Liver (tissue), 9 donors: ENCODE results near the gene RIGI. TPM values are rescaled to one million over a fixed set of nuclear protein-coding genes. Genes with fewer than 3 reads are reported as not detected.

Experiments used
- DNase-seq: peaks from one replicate; pipeline ENCODE4 v3.0.0-alpha.2; 2017; ENCODE audit warnings: low spot score
- H3K27ac ChIP-seq, 2 donors: one replicate each; pipeline ENCODE4 v1.7.0; 2013; ENCODE audit warnings: inconsistent platforms in 2 of 2, low read length in 2 of 2, control low read depth in 1 of 2, low read depth in 1 of 2, mild to moderate bottlenecking in 1 of 2
- H3K27me3 ChIP-seq, 4 donors: one replicate each; pipeline versions ENCODE4 v1.6.1 to v1.7.0; 2013; ENCODE audit warnings: low read length in 3 of 4, inconsistent platforms in 1 of 4, mild to moderate bottlenecking in 1 of 4, moderate library complexity in 1 of 4; ENCODE audit not compliant: control insufficient read depth in 4 of 4, insufficient read depth in 4 of 4
- H3K36me3 ChIP-seq, 4 donors: one replicate each; pipeline versions ENCODE4 v1.6.1 to v1.7.0; 2013; ENCODE audit warnings: low read length in 3 of 4, mild to moderate bottlenecking in 3 of 4, low read depth in 1 of 4, moderate library complexity in 1 of 4; ENCODE audit not compliant: control insufficient read depth in 4 of 4, insufficient read depth in 3 of 4
- H3K4me1 ChIP-seq, 4 donors: one replicate each; pipeline versions ENCODE4 v1.6.1 to v1.7.0; 2013; ENCODE audit warnings: low read length in 3 of 4, mild to moderate bottlenecking in 3 of 4, moderate library complexity in 1 of 4; ENCODE audit not compliant: control insufficient read depth in 4 of 4, insufficient read depth in 4 of 4
- H3K4me3 ChIP-seq, 3 donors: one replicate each; pipeline versions ENCODE4 v1.6.1 to v1.7.0; 2013; ENCODE audit warnings: low read length in 3 of 3, control low read depth in 1 of 3, low read depth in 1 of 3, mild to moderate bottlenecking in 1 of 3
- H3K9ac ChIP-seq, 2 donors: one replicate each; pipeline ENCODE4 v1.7.0; 2013; ENCODE audit warnings: low read length in 2 of 2, mild to moderate bottlenecking in 2 of 2, moderate library complexity in 2 of 2, control low read depth in 1 of 2, low read depth in 1 of 2
- H3K9me3 ChIP-seq, 4 donors: one replicate each; pipeline versions ENCODE4 v1.6.1 to v1.7.0; 2013; ENCODE audit warnings: low read length in 3 of 4; ENCODE audit not compliant: control insufficient read depth in 4 of 4
- EGR1 ChIP-seq, 2 donors: IDR thresholded peaks; 2 replicates each; pipeline ENCODE4 v1.6.1; 2016 to 2018; ENCODE audit warnings: antibody characterized with exemption in 2 of 2, low read depth in 2 of 2
- HNF4A ChIP-seq, 2 donors: conservative IDR thresholded peaks; 2 replicates each; pipeline ENCODE4 v1.6.1; 2016; ENCODE audit warnings: antibody characterized with exemption in 2 of 2, mild to moderate bottlenecking in 2 of 2
- HNF4G ChIP-seq: IDR thresholded peaks from 2 replicates; pipeline ENCODE4 v1.6.1; 2016; ENCODE audit warnings: antibody characterized with exemption
- MAX ChIP-seq: IDR thresholded peaks from 2 replicates; pipeline ENCODE4 v1.6.1; 2016; ENCODE audit warnings: antibody characterized with exemption
- RAD21 ChIP-seq, 2 donors: IDR thresholded peaks; 2 replicates each; pipeline ENCODE4 v1.6.1; 2016; ENCODE audit warnings: antibody characterized with exemption in 2 of 2, mild to moderate bottlenecking in 2 of 2
- TAF1 ChIP-seq: conservative IDR thresholded peaks from 2 replicates; pipeline ENCODE4 v1.6.1; 2016; ENCODE audit warnings: antibody characterized with exemption, mild to moderate bottlenecking
- YY1 ChIP-seq: IDR thresholded peaks from 2 replicates; pipeline ENCODE4 v1.6.1; 2016; ENCODE audit warnings: antibody characterized with exemption, mild to moderate bottlenecking
- ZBTB33 ChIP-seq: IDR thresholded peaks from 2 replicates; pipeline ENCODE4 v1.6.1; 2016; ENCODE audit warnings: antibody characterized with exemption
- WGBS: extraction: QIAGEN DNeasy Blood & Tissue Kit; methylation state at CpG from one replicate; pipeline ENCODE4 v1.1.7; 2013; 5-methylcytosine and 5-hydroxymethylcytosine counted together
- polyA plus RNA-seq, 2 donors: library from polyadenylated mRNA; stranded (reverse) in 1 of 2; unstranded in 1 of 2; fragments of 200-250 nt in 1 of 2; fragments of >200 nt in 1 of 2; fragmentation: Nextera tagmentation in 1 of 2; extraction: Ambion mirVana in 1 of 2; gene quantifications; one replicate each; pipeline versions ENCODE4 v1.2.1 to v1.2.3, GENCODE V29; 2013 to 2015
- total RNA-seq, 2 donors: library from RNA; depleted of rRNA; stranded (reverse); fragments of >200 nt; gene quantifications; one replicate each; pipeline ENCODE4 v1.2.3, GENCODE V29; 2014
- TF ChIP-seq, protein P1 (sequence below): fragments of 150-350 bp; IDR thresholded peaks from 2 replicates; pipeline ENCODE4 v1.5.1; 2017; ENCODE audit warnings: improper control_type of control experiment, low read depth, low read length; ENCODE audit not compliant: missing input control
- TF ChIP-seq, protein P2 (sequence below): IDR thresholded peaks from 2 replicates; pipeline ENCODE4 v1.6.1; 2016; ENCODE audit warnings: antibody characterized with exemption, mild to moderate bottlenecking
- TF ChIP-seq, protein P3 (sequence below): IDR thresholded peaks from 2 replicates; pipeline ENCODE4 v1.6.1; 2016; ENCODE audit warnings: antibody characterized with exemption
- donor health status: healthy.
- donor health status: healthy.
- donor health status: healthy.
- donor health status: healthy.
- donor health status: healthy.

RIGI gene
- total and polyA plus RNA-seq, 4 donors: 2.6 to 7.4 (median 6.3) TPM

- peak overlapping the region; percentile 79 to 91 for H3K27ac ChIP-seq
- no peaks in the 10 kb centered on the region for H3K27me3 ChIP-seq
- WGBS: 2% methylated on average over 17 of the region's 17 CpGs
- DNase-seq: peak; percentile 60
- H3K4me3 ChIP-seq: peak overlapping the region; percentile 85 to 98 (median 90)
- peak overlapping the region; percentile 81 to 90 for H3K9ac ChIP-seq
- peaks cover 0 to 11% (median 1%) of the 10 kb centered on the region in 4 donors for H3K36me3 ChIP-seq
- H3K4me1 ChIP-seq: peaks cover 3 to 24% (median 16%) of the 10 kb centered on the region in 4 donors
- H3K9me3 ChIP-seq: no peaks in the 10 kb centered on the region
- TF ChIP-seq, protein P1, sequence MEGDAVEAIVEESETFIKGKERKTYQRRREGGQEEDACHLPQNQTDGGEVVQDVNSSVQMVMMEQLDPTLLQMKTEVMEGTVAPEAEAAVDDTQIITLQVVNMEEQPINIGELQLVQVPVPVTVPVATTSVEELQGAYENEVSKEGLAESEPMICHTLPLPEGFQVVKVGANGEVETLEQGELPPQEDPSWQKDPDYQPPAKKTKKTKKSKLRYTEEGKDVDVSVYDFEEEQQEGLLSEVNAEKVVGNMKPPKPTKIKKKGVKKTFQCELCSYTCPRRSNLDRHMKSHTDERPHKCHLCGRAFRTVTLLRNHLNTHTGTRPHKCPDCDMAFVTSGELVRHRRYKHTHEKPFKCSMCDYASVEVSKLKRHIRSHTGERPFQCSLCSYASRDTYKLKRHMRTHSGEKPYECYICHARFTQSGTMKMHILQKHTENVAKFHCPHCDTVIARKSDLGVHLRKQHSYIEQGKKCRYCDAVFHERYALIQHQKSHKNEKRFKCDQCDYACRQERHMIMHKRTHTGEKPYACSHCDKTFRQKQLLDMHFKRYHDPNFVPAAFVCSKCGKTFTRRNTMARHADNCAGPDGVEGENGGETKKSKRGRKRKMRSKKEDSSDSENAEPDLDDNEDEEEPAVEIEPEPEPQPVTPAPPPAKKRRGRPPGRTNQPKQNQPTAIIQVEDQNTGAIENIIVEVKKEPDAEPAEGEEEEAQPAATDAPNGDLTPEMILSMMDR: peak; percentile 53
- TF ChIP-seq EGR1 (IDR thresholded peaks at IDR 0.05; ENCODE audit: low read depth in 2 of 2) (no peak), RAD21 (IDR thresholded peaks at IDR 0.05) (peak; percentile 71 to 80)
These were observed 46.2 kb upstream of the RIGI start for GRCh38 chr9:32571969-32572899.

- TF ChIP-seq MAX: no peak
- TF ChIP-seq TAF1: no peak
- no peak for TF ChIP-seq YY1
- TF ChIP-seq, protein P2, sequence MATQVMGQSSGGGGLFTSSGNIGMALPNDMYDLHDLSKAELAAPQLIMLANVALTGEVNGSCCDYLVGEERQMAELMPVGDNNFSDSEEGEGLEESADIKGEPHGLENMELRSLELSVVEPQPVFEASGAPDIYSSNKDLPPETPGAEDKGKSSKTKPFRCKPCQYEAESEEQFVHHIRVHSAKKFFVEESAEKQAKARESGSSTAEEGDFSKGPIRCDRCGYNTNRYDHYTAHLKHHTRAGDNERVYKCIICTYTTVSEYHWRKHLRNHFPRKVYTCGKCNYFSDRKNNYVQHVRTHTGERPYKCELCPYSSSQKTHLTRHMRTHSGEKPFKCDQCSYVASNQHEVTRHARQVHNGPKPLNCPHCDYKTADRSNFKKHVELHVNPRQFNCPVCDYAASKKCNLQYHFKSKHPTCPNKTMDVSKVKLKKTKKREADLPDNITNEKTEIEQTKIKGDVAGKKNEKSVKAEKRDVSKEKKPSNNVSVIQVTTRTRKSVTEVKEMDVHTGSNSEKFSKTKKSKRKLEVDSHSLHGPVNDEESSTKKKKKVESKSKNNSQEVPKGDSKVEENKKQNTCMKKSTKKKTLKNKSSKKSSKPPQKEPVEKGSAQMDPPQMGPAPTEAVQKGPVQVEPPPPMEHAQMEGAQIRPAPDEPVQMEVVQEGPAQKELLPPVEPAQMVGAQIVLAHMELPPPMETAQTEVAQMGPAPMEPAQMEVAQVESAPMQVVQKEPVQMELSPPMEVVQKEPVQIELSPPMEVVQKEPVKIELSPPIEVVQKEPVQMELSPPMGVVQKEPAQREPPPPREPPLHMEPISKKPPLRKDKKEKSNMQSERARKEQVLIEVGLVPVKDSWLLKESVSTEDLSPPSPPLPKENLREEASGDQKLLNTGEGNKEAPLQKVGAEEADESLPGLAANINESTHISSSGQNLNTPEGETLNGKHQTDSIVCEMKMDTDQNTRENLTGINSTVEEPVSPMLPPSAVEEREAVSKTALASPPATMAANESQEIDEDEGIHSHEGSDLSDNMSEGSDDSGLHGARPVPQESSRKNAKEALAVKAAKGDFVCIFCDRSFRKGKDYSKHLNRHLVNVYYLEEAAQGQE: no peak
- no peak for TF ChIP-seq HNF4G
- TF ChIP-seq, protein P1: no peak
- no peak for TF ChIP-seq ZBTB33
- TF ChIP-seq HNF4A (conservative IDR thresholded peaks at IDR 0.05): no peak
- TF ChIP-seq, protein P3, sequence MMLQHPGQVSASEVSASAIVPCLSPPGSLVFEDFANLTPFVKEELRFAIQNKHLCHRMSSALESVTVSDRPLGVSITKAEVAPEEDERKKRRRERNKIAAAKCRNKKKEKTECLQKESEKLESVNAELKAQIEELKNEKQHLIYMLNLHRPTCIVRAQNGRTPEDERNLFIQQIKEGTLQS: no peak
- no peak overlapping the region for H3K4me3 ChIP-seq
- no peak overlapping the region for H3K27ac ChIP-seq
- peaks cover 3 to 24% (median 16%) of the 10 kb centered on the region in 4 donors for H3K4me1 ChIP-seq
- H3K9me3 ChIP-seq: no peaks in the 10 kb centered on the region
- no peak for DNase-seq
- peaks cover 3 to 27% (median 8%) of the 10 kb centered on the region in 4 donors for H3K36me3 ChIP-seq
- H3K27me3 ChIP-seq: no peaks in the 10 kb centered on the region
- peak overlapping the region in 1 of 2 donors; percentile 8 for H3K9ac ChIP-seq
- 94% methylated on average over 4 of the region's 4 CpGs for WGBS
These were observed 44.3 kb upstream of the RIGI start for GRCh38 chr9:32570262-32570661.
